ENCODE results near the gene FRMD5.
A peak's percentile ranks its signal among the peaks of the same experiment; 100 is the strongest.
"Not testable (repeated sequence)": the region's sequence is repeated elsewhere in the genome, so short reads cannot be mapped to it uniquely, and the experiment has no call there.

Gene FRMD5

DNA sequence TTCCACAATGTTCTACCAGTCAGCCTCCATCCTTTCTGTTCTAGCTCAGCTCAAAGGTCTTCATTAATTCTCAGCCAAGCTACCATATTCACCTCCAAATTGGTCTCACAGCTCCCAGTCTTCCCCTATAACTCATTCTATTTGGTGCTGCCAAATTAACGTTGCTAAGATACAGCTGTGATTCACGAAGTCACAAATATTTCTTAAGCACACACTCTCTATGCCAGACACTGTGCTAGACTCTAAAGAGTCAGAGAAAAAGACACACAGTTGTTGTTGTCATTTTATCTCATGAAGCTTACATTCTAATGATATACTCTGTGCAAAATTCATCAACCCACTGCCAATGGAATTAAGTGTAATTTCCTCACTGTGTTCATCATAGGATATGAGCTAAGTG lies 102.8 kb downstream of the FRMD5 start:
- no peak for DNase-seq

GRCh38 chr15:44087578-44088465 lies 107.2 kb downstream of the FRMD5 start:
- DNase-seq: no peak

- no peak for DNase-seq
Observed at GRCh38 chr15:44084770-44085169, 110.3 kb downstream of the FRMD5 start.

DNA sequence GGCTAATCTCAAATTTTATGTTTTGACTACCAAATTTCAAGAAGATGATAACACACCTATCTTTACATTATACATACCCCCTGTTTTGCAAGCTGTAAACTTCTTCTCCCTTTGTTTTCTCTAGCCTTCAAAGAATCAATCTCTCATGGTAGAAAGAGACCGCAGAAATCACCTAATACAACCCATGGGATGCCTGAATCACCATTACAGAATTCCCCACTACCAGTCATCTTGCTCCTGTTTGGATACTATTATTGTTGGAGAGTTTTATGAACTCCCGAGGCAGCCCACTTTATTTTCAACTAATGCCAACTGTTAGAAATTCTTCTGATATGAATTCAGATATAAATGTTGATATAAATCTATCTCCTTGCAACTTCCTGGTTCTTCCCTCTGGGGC lies 110.9 kb downstream of the FRMD5 start:
- DNase-seq: no peak

DNA sequence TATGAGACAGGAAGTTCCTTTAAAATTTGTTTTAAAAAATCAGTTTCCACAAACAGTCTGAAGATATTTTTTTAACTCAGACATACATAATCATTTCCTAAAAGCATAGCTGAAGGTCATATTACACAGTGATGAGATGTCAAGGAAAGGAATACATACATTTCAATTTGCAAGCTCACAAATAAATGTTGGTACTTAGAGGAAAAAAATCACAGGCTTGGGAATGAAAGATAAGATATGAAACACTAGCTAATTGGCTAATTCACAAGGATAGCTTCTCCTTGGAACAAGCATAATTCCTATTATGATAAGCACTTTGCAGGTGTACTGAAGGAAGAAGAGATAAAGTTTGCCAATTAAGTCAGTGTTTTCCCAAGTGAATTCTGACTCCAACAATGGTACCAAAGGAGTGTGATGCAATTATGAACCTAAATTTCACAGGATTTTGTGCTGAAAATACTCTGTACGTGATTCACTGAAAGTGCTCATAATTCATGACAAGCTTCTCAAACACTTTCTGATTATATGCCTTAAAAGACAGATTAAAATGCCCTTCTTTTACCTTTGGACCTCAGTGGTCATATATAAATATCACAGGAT lies 112.4 kb downstream of the FRMD5 start:
- DNase-seq: no peak

DNA sequence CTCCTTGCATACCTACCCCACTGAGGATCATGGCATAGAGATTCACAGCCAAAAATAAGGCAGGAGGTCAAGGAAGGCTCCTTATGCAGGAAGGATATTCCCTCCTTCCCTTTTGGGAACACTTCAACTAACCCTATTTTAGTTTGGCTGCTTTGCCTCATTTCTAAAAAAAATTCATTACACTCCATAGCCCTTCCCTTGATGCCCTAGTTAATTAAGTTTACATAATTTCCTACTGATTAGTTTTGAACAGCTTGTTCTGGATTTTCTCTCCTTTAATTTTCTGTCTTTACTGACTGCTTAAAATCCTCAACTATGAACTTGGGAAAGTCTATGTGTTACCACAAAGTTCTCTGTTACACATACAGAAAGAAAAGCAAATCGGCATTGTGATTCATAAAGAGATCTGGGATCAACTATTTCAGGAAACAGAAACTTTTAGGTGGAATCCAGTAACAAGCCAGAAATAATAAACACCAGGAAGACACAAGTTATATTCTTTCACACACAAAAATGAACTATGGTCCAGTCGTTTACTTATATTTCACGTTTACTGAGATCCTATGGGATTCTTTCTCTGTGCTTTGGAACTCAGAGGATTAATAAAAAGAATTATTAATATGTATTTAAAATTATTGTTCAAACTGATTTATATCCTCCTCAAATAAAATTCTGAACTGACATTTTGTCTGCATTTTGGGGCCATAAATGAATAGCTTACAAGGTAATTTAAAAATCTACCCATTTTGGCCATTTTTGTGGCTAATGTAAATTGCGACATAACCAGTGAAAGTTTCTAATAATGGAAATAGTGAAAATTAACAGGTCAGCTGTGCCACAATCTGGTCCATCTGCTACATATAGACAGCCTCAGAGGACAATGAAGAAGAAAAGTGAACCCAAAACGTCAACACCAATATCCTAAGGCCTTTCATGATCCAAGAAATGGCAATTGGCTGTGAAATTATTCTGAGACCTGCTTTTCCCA lies 113.8 kb downstream of the FRMD5 start:
- DNase-seq: no peak

DNA sequence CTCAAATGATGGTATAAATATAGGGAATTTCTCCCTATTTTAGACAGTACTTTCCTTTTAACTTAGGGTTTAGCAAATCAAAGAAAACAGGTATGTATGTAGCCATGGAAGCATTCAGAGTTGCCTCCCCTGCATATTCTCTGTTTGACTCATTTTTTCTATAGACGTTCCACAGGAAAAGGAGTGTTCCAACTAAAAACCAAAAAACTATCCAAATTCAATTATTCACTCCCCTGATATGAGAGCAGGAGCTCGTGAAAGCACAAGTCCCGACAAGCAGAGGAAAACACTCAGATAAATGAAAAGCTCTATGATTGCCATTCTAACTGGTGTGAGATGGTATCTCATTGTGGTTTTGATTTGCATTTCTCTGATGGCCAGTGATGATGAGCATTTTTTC lies 119.5 kb downstream of the FRMD5 start:
- DNase-seq: no peak

DNA sequence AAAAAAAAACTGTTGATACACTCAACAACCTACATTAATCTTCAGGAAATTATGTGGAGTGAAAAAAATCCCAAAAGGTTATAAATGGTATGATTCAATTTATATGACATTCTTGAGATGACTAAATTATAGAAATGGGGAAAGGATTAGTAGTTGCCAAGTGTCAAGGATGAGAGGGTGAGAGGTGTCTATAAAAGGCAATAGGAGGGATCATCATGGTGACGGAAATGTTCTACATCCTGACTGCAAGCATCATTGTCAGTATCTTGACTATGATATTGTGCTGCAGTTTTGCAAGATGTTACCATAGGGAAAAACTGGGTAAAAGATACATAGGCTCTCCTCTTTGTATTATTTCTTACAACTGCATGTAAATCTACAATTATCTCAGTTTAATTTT lies 125.6 kb downstream of the FRMD5 start:
- DNase-seq: no peak

DNA sequence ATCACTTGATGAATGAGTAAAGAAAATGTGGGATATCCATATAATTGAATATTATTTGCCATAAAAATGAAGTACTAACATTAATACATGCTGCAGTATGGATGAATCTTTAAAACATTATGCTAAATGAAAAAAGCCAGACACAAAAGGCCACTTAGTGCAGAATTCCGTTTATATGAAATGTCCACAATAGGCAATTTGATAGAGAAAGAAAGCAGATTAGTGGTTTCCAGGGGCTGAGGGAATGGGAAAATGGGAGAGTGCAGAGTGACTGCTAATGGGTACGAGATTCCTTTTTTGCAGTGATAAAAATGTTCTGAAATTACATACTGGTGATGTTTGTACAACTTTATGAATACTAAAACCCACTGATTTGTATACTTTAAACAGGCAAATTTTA lies 126.7 kb downstream of the FRMD5 start:
- DNase-seq: no peak

DNA sequence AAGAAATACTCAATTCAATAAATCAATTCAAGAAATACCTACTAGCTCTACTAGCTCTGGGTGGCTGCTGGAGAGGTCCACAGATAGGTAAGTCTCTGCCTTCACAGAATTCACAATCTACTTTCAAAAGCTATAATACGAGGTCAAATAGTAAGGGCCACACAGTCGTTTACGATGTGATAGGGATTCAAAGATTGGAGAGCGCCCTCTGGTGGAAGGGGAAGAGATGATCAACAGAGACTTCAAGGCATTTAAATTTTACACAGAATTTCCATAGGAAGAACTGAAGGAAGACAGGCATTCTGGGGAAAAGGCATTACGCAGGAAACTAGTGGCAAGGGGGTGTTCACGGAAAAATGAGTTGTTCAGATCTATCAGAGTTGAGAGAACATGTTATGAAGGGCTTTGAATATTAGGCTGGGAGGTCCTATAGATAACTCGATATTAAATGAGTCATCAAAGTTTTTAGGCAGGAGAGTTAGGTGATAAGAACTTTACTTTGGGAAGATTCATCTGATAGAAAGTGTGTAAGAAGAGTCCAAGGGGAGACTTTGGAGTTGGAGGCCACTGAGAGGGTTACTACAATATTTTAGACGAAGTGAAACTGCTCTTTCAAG lies 128.8 kb downstream of the FRMD5 start:
- peak; percentile 58 for DNase-seq

DNA sequence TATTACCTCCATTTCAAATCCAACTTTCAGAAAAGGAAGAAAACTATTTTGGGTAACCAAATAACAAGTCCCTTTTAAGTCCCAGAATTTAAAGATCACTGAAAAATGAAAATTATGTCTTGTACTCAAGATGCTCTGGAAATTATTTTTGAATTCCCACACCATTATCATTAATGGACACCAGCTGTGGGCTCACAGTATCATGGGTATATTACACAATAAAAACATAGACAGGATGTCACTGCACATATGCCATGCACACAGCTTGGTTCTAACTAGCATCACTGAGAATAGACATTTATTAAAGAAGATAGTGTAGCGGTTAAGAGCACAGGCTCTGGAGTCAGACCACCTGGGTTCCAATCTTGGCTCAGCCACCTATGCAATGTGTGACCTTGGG lies 130.4 kb downstream of the FRMD5 start:
- no peak for DNase-seq

DNA sequence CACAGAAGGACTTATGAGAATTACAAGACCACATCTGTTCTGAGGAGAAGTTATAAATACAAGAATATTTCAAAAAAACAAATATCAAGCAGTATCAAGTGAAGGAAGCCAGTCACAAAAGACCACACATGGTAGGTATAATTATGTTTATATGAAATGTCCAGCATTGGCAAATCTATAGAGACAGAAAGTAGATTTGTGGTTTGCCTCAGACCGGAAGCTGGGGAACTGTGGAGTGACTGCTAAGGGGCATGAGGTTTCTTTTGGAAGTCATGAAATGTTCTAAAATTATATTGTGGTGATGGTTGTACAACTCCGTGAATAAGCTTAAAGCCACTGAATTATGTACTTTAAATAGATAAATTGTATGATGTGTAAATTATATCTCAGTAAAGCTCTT lies 136.9 kb downstream of the FRMD5 start:
- DNase-seq: no peak

DNA sequence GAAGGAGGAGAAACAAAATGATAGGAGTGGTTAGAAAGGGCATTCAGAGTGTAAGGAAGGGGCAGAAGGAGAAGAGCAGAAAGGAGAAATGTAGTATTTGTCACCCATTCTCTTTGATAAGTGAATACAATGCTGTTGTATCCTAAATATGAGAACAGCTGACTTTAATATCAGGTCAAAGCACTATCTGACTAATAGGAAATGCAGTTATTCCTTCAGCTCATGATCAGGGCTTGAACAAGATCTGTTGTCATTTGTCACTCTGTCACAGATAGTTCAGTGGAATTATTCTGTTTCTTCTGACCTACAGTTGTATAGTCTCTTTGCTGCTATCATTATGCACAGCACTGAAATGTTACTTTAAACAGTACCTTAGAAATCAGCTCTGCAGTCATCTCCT lies 149.4 kb downstream of the FRMD5 start:
- DNase-seq: no peak

DNA sequence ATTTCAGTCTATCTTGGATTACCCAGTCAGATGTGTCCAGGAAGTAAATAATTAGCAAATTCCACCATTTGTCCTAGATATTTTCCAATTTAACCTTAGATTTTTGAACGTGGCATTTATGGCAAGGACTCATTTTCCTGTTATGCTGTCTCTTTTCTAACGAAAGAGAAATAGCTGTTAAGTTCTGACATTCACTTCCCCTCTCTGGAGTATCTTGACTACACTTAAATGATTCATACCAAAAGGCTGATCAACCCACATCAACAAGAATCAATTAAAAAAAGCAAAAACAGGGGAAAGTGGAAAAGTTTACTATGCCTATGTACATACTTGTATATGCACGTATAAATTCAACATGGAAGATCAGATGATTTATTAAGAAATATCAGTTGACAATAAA lies 149.9 kb downstream of the FRMD5 start:
- no peak for DNase-seq

GRCh38 chr15:44038755-44039191 lies 156.3 kb downstream of the FRMD5 start:
- no peak for DNase-seq

DNA sequence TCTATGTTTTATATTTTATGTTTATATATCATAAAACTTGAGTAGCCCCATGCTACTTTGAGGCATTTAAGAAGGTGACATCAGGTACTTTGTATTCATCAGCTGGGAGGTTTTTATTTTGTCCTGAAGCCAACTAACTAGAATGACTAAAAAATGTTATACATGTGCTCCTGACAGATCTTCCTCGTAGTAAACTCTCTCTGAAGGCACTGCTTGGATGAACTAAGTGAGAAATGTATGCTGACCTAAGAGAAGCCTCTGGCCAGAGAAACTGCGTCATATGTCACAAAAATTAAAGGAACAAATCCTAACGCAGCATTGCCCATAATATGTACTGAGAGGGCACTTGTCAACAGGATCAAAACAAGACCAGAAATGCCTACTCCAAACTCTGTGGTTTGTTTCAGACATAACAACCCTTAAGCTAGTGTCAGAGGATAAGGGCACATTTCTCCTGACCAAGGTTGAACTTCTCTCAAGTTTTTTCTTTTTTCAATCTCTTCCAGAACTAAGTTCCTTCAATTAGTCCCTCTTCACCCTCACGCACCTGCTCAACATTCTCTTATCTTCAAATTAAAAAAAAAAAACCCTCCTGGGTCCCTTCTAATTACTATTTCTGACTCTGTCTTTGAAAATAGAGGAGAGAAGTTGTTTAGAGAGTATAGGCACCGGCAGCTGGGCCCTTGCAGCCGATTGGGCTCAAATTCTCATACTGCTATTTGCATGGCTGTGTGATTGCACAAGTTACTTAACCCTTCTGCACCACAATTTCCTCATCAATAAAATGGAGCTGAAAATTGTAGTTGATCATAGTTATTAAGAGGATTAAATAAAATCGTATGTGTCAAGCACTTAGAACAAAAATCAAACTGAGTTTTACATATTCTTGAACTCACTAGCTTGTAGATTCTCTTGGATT lies 159.0 kb downstream of the FRMD5 start:
- no peak for DNase-seq

- no peak for DNase-seq
Observed at GRCh38 chr15:44034933-44035624, 160.0 kb downstream of the FRMD5 start.

DNA sequence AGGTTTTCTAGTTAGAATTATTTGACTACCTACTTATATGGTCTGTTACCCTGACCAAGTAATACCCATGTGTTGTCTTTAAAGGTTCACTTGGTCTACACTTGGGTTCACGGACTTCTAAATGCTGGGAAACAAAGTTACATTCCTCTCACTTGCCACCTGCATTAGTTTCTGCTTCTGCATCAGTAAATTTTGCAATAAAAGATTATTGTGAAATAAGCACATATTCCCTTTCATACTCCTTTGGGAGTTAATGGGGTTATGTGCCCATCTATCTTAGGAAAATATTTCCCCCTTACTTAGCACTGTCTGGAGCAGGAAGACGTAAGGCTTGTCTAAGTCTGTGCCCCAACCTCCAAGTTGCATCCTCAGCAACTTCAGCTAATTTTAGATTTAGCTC lies 160.7 kb downstream of the FRMD5 start:
- DNase-seq: no peak

DNA sequence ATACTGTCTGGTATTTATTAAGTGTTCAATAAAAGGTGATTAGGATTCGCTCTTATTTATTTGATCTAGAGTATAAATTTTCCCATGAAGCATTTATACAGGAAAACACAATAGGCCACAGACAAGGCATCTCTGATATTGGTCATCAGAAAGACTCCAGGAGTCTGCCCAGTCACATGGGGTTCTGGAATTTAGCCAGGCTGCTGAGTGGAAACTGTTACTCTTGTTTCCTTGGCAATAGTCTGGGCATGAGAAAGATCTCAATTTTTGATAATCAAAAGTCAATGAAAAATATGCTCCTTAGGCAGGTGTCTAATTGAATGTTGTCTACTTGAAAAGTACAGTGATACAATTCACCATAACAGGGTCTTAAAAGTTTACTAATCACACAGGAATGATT lies 161.2 kb downstream of the FRMD5 start:
- no peak for DNase-seq

- not testable (repeated sequence) for DNase-seq
Observed at GRCh38 chr15:44032820-44033219, 162.3 kb downstream of the FRMD5 start.

- no peak for DNase-seq
Observed at GRCh38 chr15:44029940-44030568, 165.0 kb downstream of the FRMD5 start.
